ENCODE data around the gene TMEM60. TPM values are rescaled to one million over a fixed set of nuclear protein-coding genes. Genes with fewer than 3 reads are reported as not detected.

Gene TMEM60
- total and polyA plus RNA-seq, 10 of the 15 experiments (the other 5 are each of a cell fraction or from before 2014, with no cell fraction given): 13.2 to 94.2 (median 30.2) TPM

DNA sequence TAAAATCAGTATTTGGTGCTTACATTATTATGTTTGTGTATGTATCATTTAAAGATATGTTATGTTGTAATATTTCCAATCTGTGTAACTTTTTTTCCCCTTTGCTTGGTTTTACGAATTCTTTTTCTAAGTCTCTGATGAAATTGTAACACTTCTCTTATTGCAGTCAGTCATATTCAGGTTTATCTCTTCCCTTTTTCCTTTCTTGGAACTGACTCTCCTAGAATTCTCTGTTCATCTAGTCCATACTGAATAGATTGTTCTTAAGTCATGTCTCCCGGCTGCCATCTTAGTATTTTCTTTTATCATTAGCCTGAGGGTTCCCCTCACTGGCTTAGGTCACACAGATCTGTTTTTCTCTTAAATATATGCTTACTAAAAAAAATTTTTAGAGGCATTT lies 45.0 kb upstream of the TMEM60 start:
- Histone ChIP-seq H4K20me1 (ENCODE audit: control insufficient read depth, insufficient read depth) (no peaks in the 10 kb centered on the region), H3K4me2 (ENCODE audit: control insufficient read depth, insufficient read depth) (no peak overlapping the region), H3K79me2 (ENCODE audit: control insufficient read depth, insufficient read depth, low read length) (no peaks in the 10 kb centered on the region; the same call in 1 of the 2 replicates), H3K27me3 (replicated peaks in 1 of 2; ENCODE audit: control insufficient read depth in 2 of 2, insufficient read depth in 2 of 2, low read length in 1 of 2) (no peaks in the 10 kb centered on the region), H3K36me3 (ENCODE audit: control insufficient read depth in 2 of 2, insufficient read depth in 2 of 2, low read length in 1 of 2) (no peaks in the 10 kb centered on the region; a peak in 1 of 4 replicates), H3K9ac (ENCODE audit: control insufficient read depth, insufficient read depth, low read length) (no peak overlapping the region), H3K4me3 (no peak overlapping the region), H2AFZ (ENCODE audit: control insufficient read depth, low read depth, low read length) (no peak overlapping the region), H3K9me3 (replicated peaks; ENCODE audit: control insufficient read depth, insufficient read depth, low read length) (no peaks in the 10 kb centered on the region), H3K27ac (ENCODE audit: control insufficient read depth, insufficient read depth) (no peak overlapping the region), H3K4me1 (ENCODE audit: control insufficient read depth, insufficient read depth, low read length) (no peaks in the 10 kb centered on the region)
- in situ Hi-C loops (cut with MboI) (no loop called here), intact Hi-C loops (cut with micrococcal nuclease; ENCODE audit: unreplicated experiment) (no loop called here)
- ChIA-PET SMC1A (ENCODE audit: uncharacterized antibody, unreplicated experiment) (interaction anchor here (1.1 to 1.2 kb wide), 2 partner anchors 10 to 64 kb away, joined by 3 read pairs; no protein-coding TSS in a partner anchor), CTCF (interaction anchor here (1.9 kb wide), 1 partner anchor 14 kb away, joined by 5 read pairs; no protein-coding TSS in a partner anchor), POLR2A (no interaction called here), RAD21 (ENCODE audit: unreplicated experiment) (no interaction called here)
- no TSS peak for BruUV-seq (replicated peaks)
- 94% methylated on average over 2 of the region's 2 CpGs for WGBS (ENCODE audit: insufficient coverage, insufficient replicate concordance, low lambda C conversion rate, missing lambda C conversion rate)
- TF ChIP-seq SIN3A (IDR thresholded peaks at IDR 0.05; ENCODE audit: low read depth, low read length) (no peak), SUPT20H (IDR thresholded peaks at IDR 0.05; ENCODE audit: borderline replicate concordance, control insufficient read depth, low read depth, low read length) (no peak), TCF7 (IDR thresholded peaks at IDR 0.05; ENCODE audit: borderline replicate concordance) (no peak), POLR2AphosphoS2 (IDR thresholded peaks at IDR 0.05; ENCODE audit: low read depth, low read length) (no peak), ZNF207 (IDR thresholded peaks at IDR 0.05; ENCODE audit: borderline replicate concordance) (no peak), RB1 (IDR thresholded peaks at IDR 0.05; ENCODE audit: borderline replicate concordance) (no peak), HDGF (IDR thresholded peaks at IDR 0.05) (no peak), HDAC2 (IDR thresholded peaks at IDR 0.05) (no peak), ZNF24 (IDR thresholded peaks at IDR 0.05) (no peak), NFYB (IDR thresholded peaks at IDR 0.05; ENCODE audit: insufficient read depth, low read depth, low read length) (no peak), RAD21 (IDR thresholded peaks at IDR 0.05; ENCODE audit: insufficient read depth, low read depth, low read length) (no peak), RELA (IDR thresholded peaks at IDR 0.05; ENCODE audit: borderline replicate concordance, partially characterized antibody) (no peak)
- TF ChIP-seq, protein P1, sequence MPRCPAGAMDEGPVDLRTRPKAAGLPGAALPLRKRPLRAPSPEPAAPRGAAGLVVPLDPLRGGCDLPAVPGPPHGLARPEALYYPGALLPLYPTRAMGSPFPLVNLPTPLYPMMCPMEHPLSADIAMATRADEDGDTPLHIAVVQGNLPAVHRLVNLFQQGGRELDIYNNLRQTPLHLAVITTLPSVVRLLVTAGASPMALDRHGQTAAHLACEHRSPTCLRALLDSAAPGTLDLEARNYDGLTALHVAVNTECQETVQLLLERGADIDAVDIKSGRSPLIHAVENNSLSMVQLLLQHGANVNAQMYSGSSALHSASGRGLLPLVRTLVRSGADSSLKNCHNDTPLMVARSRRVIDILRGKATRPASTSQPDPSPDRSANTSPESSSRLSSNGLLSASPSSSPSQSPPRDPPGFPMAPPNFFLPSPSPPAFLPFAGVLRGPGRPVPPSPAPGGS (IDR thresholded peaks at IDR 0.05; ENCODE audit: borderline replicate concordance, insufficient read depth, low read depth, low read length, poor library complexity, severe bottlenecking): no peak
- TF ChIP-seq, protein P2, sequence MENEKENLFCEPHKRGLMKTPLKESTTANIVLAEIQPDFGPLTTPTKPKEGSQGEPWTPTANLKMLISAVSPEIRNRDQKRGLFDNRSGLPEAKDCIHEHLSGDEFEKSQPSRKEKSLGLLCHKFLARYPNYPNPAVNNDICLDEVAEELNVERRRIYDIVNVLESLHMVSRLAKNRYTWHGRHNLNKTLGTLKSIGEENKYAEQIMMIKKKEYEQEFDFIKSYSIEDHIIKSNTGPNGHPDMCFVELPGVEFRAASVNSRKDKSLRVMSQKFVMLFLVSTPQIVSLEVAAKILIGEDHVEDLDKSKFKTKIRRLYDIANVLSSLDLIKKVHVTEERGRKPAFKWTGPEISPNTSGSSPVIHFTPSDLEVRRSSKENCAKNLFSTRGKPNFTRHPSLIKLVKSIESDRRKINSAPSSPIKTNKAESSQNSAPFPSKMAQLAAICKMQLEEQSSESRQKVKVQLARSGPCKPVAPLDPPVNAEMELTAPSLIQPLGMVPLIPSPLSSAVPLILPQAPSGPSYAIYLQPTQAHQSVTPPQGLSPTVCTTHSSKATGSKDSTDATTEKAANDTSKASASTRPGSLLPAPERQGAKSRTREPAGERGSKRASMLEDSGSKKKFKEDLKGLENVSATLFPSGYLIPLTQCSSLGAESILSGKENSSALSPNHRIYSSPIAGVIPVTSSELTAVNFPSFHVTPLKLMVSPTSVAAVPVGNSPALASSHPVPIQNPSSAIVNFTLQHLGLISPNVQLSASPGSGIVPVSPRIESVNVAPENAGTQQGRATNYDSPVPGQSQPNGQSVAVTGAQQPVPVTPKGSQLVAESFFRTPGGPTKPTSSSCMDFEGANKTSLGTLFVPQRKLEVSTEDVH (IDR thresholded peaks at IDR 0.05; ENCODE audit: low read depth, partially characterized antibody): no peak
- FAIRE-seq (no peak), DNase-seq (ENCODE audit: low read depth, low spot score) (no peak), ATAC-seq (no peak)
